ENCODE measurements around the gene SCGB1C1.
"Not testable (repeated sequence)": the region's sequence is repeated elsewhere in the genome, so short reads cannot be mapped to it uniquely, and the experiment has no call there.

Gene SCGB1C1

GRCh38 chr11:192674-193128 lies at the start of gene SCGB1C1:
SCGB1C1 (plus strand) TSS chr11:193078; CDS start chr11:193100, 22 bp downstream.
- not testable (repeated sequence) for DNase-seq (ENCODE audit: low read depth in 2 of 2)

- DNase-seq (ENCODE audit: low read depth in 2 of 2): not testable (repeated sequence)
Measured at GRCh38 chr11:180242-180641, 12.6 kb upstream of the SCGB1C1 start.

GRCh38 chr11:189200-189783 lies 3.6 kb upstream of the SCGB1C1 start:
- not testable (repeated sequence) for DNase-seq (ENCODE audit: low read depth in 2 of 2)

GRCh38 chr11:189843-190311 lies 3.0 kb upstream of the SCGB1C1 start:
- not testable (repeated sequence) for DNase-seq (ENCODE audit: low read depth in 2 of 2)

- not testable (repeated sequence) for DNase-seq (ENCODE audit: low read depth in 2 of 2)
Measured at GRCh38 chr11:190546-190945, 2.3 kb upstream of the SCGB1C1 start.

- DNase-seq (ENCODE audit: low read depth in 2 of 2): peak in 1 of 2 donors; percentile 53
Measured at GRCh38 chr11:191490-192478, 1.1 kb upstream of the SCGB1C1 start.

- not testable (repeated sequence) for DNase-seq (ENCODE audit: low read depth in 2 of 2)
Measured at GRCh38 chr11:193481-193880, 603 bp downstream of the SCGB1C1 start.

- DNase-seq (ENCODE audit: low read depth in 2 of 2): no peak
Measured at GRCh38 chr11:196786-197731, 4.2 kb downstream of the SCGB1C1 start.

- DNase-seq (ENCODE audit: low read depth in 2 of 2): no peak
Measured at GRCh38 chr11:197741-198235, 4.9 kb downstream of the SCGB1C1 start.

GRCh38 chr11:198236-198806 lies 5.4 kb downstream of the SCGB1C1 start:
- DNase-seq (ENCODE audit: low read depth in 2 of 2): no peak

- no peak for DNase-seq (ENCODE audit: low read depth in 2 of 2)
Measured at GRCh38 chr11:199004-199581, 6.2 kb downstream of the SCGB1C1 start.

GRCh38 chr11:199782-200181 lies 6.9 kb downstream of the SCGB1C1 start:
- no peak for DNase-seq (ENCODE audit: low read depth in 2 of 2)

GRCh38 chr11:200224-201003 lies 7.5 kb downstream of the SCGB1C1 start:
- no peak for DNase-seq (ENCODE audit: low read depth in 2 of 2)

GRCh38 chr11:201966-202365 lies 9.1 kb downstream of the SCGB1C1 start:
- DNase-seq (ENCODE audit: low read depth in 2 of 2): no peak

- DNase-seq (ENCODE audit: low read depth in 2 of 2): no peak
Measured at GRCh38 chr11:202490-202889, 9.6 kb downstream of the SCGB1C1 start.

GRCh38 chr11:203056-203944 lies 10.4 kb downstream of the SCGB1C1 start:
- DNase-seq (ENCODE audit: low read depth in 2 of 2): no peak

GRCh38 chr11:203945-204586 lies 11.2 kb downstream of the SCGB1C1 start:
- DNase-seq (ENCODE audit: low read depth in 2 of 2): no peak

GRCh38 chr11:204587-205109 lies 11.8 kb downstream of the SCGB1C1 start:
- no peak for DNase-seq (ENCODE audit: low read depth in 2 of 2)
